GM21576 (cell line): Measurements from ENCODE around the gene GABPB2.

Experiments
- ATAC-seq: cut with Tn5 transposase; IDR thresholded peaks from one replicate; pipeline ENCODE4 v1.9.1; 2021; ENCODE audit warnings: mild to moderate bottlenecking, moderate library complexity; ENCODE audit not compliant: unreplicated experiment

Gene GABPB2

DNA sequence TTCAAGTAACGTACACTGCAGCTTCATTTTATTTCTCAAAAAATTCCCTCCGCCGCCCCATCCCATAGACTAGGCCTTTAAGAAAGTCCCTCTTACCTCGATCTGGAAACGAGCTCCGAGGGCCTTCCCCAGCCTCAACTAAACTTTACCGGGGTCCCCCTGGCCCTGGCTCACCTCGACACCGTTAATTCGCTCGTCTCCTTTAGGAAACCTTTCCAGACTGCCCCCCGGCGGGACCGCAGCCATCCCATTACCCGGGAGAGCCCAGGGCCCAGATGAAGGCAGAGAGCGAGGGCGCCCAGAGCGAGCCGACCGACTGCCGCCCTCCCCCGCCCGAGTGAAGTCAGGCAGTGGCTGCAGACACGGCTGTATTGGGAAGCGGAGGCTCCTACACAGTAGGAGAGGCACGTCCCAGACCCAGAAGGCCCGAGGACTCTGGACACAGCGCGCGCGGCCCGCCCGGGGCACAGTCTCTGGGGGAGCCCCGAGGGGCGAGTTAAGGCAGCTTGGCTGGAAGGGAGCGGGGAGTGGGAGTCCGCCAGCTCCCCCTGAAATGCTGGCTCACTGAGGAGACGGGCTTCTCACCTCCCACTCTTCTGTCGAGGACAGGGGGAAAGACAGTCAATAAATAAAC, 61.3 kb downstream of the GABPB2 start:
- no peak for ATAC-seq

DNA sequence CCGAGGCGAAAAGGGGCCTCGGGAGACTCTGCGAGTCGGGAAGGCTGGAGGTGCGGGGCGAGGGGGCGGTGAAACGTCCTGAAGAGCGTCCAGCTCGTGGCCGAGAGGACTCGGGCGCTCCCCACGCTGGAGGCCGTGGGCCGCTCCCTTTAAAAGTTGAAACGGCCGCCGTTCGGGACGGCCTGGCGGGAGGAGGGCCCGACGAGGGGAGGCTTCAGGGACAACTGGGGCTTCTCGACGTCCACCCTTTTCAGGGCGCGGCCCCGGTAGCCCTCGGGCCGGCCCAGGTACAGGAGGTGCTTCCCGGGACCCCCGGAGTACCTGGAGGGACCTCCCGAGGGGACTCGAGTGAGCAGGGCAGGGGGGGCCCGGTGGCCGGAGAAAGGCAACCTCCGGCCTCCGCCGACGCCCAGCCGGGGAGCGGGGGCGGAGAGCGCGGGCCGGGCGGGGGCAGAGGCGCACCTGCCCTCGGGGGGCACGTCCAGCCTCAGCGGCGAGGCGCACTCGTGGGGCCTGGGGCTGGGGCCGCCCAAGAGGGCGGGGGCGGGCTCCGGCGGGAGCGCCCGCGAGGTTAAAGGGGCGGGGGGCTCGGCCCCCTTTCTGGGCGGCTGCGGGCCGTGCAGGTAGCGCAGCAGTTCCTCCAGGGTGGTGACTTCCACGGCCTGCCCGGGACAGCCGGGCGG, 61.9 kb downstream of the GABPB2 start:
- ATAC-seq, result no peak

DNA sequence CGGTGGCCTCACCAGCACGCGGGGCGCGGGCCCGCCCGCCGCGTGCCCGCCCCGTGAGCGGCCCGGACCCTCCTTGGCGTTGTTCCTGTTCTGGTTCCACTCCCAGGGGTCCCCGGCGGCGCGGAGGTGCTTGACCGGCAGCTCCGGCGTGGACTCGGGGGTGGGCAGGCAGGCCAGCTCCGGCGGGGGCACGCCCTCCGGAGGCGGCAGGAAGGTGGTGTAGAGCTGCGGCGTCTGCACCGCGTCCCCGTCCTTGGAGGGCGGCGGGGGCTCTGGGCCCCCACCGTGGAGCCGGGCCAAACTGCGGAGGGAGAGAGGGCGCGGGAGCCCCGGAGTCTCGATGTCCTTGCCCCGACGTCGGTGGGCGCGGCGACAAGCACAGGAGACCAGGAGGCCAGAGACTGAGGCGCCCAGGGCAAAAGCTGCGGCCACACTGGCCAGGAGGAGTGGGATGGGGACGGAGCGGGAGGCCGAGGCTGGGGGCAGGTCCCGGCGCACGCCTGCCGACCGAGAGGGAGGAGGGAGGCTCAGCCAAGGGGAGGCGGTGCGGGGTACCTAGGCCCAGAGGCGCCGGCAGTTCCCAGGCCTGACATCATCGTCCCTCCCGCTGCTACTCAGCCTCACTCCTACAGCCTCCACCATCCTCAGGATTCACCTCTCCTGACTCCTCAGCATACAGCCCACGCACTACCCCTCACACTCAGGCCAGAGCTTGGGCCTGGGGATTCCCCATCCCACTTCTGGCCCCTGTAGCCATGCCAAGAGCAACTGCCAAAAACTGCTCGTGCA, 62.7 kb downstream of the GABPB2 start:
- no peak for ATAC-seq

DNA sequence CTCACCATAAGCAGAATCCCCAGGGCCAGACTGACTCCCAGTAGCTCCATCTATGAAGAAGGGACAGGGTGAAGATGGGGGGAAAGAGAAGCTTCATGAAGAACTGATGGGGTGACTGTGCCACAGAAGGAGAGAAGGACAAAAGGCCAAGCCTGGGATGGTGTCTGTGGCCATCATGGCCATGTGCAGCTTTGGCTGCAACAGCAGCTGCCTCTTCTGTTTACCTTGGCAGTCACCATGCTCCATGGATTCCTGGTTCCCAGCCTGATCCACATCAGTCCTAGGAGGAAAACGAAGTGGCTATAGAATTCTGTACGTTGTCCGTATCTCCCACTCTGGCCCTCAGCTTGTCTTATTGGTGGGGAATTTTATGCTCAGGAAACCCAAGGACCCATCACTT, 63.8 kb downstream of the GABPB2 start:
- ATAC-seq, result no peak

DNA sequence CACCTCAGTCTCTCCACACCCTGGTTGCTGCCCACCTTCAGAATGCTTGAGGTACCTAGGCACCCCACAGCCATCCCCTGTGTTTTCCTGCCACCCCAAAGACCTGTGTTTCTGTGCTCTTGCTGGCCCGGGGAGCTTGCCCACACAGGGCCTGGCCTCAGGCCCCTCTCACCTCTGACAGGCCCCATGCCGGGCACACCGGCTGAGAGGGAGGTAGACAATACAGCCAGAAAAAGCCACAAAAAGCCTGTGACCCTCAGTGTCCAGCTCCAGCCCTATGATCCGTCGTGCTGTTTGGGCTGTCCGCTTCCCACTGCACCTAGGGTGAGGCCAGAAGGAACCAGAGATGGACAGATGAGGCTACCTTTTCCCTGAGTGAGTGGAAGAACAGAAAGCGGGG, 64.4 kb downstream of the GABPB2 start:
- ATAC-seq, result no peak

DNA sequence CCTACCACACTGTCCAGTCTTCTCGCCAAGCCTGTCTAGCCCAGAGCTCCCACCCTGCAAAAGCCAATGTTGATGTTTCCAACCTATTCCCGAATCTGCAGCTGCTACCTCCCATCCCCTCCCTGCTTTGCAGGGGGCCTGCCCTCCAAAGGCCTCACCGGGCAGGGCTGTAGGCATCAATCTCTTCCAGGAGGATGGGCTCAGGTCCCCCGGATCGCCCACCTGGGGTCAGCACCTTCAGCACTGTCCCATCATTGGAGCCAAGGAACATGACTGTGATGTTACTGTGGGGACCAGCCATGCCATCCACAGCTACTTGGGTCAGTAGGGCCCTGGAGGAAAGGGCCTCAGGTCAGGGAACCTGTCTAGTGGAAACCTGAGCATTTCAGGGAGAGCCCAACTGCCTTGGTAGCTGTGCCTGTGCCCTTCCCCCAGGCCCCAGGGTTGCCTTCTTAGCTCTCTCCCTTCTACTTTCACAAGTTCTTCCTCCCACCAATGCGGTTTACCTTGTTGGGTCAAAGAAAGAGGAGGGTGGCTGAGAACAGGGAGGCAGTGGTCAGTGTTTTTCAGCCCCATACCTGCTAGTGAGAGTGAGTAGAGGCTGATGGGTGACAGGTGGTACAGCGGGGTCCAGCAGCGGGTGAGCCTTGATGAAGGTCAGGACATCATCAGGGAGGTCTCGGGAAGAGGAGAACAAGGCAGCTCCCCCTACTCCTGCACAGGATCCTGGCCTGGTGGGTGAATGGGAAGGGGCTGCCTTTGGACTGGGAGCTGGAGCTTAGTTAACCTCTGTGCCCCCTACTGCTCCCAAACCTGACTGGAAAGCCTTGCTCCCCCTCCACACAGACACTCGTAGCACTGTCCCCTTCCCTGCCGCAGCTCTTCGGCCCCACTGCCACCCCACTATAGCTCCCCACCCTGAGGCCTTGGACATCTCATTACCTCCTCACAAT, 65.1 kb downstream of the GABPB2 start:
- ATAC-seq, result no peak

DNA sequence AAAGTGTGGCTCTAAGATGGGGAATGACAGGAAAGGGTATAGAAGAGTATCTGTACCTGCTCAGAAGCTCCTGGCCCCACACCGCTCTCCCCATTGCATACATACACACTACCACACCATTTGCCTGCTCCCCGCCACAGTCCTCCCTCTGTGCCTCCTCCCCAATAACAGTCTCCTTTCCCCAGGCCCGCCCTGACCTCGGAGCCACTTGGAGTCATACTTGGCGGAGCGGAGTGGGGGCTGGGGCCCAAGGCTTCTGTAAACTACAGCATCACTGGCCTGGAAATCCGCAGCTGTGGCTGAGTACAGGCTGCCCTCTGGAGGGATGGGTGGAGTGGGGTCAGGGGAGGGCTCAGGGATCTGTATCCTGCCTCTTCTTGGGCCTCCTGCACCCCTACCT, 67.2 kb downstream of the GABPB2 start:
- ATAC-seq, result no peak

DNA sequence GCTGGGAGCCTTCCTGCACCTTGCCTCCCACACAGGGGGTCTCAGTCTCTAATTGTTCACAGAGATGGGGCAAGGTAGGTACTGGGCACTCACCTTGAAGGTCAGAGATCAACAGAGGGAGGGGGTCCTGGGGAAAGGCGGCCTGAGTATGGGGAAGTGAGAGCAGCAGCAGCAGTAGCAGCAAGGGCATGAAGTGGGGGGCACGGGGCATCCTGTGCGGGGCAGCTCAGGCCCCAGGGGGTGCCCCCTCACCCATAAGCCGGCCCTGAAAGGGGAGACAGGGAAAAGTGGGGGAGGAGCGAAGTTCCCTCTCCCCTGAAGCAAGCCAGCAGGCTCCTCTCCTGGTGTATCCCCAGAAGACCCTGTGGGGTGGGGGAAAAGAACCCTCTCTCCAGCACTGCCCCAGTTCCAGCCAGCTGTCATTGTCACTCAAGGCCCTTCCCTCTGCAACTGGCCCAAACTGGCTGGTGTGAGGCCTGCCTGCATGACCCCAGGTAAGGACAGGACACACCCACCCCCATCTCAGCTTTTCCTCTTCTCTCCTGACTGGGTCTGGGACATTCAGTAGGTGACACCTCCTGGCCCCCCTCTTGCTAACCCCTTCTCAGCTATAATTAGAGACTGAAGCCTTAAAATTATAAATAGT, 72.0 kb downstream of the GABPB2 start:
- no peak for ATAC-seq

DNA sequence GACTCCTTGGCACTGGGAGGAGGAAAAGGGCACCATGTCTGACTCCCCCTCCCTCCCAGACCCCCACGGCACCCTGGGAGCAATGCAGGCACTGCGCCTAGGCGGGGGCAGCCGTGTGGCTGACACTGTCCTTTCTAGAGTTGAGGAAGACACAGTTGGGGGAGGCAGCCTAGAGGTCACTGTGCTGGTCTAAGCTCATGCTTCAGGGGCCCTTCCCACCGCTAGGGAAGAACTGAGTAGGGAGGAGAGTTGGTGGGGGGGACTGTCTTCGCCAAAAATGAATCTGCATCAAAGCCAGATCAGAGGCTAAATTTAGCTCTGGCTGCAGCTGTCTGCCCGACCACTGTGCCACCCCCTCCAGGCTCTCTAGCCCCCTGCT, 72.5 kb downstream of the GABPB2 start:
- no peak for ATAC-seq

DNA sequence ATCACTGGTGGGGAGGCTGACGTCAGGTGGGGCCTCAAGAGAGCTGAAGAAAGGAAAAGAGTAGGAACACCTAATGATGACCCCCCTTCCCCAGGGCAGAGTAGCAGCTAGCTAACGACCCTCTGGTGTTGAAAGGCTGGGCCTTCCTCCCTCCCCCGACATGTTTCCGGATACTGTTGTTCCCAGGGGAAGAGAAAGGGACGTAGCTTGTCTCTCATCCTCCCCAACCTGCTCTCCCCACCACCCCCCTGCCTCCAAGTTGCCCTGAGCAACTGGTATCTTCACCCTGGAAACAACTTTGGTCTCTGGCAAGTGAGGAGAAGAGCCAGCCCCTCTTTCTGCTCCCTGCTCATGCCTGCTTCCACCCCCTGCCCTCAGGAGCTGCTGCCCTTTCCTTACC, 73.4 kb downstream of the GABPB2 start:
- no peak for ATAC-seq

DNA sequence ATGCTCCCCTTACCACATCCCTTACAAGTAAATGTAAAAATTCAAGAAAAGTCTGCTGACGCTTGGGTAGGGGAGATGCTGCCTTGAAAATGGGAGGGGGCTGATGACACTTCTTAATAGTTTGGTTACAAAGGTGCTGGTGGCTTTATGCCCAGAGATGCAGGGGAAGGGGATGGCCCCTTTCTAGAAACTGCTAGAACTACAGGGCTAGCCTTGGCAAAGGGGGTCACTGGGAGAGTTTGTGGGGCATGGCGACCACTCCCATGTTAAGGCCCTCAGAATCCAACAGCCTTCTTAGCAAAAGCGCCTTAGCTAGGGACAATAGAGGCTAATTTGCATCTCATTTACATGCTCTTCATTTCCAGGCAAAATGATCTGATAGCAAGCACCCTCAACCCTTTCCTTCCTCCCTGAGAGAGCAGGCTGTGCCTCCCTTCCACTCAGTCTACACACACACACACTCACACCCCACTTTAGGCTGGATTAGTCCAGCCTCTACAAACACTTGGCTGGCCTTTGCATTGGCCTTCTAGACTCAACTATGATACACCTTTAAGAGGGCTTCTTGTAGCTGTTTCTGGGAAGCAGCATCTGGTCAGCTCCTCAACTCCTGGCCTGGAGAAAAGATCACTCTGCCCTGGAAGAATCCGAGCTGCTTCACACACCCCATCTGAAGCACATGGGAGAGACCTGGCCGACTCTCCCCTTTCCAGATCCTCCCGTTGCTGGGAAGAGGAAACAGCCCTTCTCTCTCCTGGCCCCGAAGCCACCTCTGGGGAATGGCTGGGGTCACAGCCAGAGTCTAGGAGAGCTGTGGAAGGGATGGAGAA, 74.1 kb downstream of the GABPB2 start:
- no peak for ATAC-seq

DNA sequence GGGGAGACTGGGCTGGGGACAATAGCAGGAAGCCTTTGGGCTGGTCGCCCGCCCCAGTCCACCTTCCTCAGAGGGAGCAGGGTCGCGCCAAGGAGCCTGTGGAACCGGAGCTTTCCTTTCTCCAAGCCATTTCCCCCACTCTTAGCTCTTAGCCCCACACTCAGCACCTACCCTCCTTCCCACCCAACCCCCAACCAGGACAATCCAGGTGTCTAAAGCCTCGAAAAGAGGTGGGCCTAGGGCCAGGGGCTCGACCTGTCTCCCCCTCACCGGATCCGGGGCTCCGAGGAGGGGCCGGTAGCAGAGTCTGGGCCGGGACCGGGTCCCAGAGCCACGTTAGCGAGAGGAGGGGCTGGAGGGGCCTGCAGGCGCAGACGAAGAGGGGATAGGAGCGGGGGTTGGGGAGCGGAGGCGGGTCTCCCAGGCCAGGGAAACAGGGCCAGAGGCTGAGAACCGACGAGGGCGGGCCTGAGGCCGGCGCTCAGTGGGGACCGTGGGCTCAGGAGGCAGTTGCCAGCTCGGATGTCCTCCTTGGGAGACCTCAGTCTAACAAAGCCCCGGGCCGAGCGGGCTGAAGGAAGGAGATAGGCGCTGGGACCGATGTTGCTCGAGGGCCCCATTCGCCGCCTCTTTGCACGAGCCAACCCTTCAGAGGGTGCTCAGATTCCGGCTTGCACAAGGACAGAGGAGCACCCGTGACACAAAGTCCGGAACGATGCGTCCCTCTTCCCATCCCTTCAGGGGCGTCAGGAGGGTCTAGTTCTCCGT, 74.9 kb downstream of the GABPB2 start:
- no peak for ATAC-seq

DNA sequence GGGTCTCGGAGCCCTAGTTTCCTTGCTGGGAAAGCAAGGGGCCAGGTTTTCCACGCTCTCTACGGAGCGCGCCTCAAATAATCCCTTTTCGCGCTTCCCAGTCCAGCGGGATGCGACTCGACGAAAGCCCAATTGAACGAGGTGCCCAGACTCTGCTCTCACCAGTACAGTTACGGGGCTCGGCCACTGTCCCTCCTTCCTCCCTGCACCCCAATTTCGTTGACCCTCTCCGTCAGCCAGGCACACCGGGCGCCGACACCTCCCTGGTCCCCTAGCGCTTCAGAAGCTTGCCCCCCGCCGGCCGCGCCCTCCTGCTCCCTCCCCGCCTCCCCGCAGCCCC, 75.5 kb downstream of the GABPB2 start:
- ATAC-seq, result peak; percentile 7

DNA sequence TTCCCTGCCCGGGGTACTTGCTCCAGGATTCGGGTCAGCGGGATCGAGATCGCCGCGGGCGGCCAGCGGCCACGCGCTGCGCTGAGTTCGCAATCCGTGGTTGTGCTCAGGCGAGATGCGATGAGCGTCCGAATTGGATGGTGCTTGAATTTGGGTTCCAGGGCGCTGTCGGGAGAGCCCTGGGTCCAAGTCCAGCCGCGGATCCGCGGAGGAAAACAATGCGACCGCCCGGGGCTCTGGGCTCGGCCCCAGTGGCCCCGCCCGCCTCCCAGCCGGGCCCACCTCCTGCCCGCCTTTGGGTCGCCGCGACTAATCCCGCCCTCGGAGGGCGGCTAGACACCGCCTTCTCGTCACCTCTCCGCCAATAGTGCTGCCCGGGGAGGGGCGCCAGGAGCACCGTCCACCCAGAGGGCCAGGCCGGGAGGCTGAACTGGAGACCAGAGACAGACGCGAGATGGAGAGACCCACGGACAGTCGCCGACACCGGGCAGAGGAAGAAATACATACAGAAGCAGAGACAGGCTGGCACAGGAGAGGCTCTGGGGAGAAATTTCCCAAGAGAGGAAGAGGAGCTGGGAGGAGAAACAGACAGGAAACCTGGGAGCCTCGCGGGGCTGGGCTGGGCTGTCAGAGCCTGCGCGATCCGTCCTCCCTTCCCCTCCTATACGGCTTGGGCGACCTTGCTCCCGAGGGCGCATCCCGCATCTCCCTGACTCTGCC, 76.0 kb downstream of the GABPB2 start, which contains the start of gene SEMA6C:
Gene SEMA6C, minus strand, starts transcription at position 220 of the 720 bp plus-strand sequence. CDS start 4,010 bp downstream, outside the sequence.
- peak; percentile 98 for ATAC-seq

DNA sequence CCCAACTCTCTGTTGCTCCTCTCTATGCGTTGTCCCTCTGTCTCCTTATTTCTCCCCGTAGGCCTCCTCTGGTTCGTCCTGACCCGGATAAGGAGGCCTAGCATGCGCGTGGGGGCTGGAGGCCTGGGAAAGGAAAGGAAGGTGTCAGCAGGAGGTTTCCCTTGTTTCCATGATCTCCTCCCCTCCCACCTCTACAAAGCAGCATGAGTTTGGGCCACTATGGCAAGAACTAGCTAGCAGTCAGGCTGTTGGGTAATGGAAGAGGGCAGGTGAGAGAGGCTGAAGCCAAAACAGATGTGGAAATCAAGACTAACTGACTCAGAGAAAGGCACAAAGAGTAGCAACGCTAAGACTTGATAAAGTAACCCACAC, 76.6 kb downstream of the GABPB2 start:
- ATAC-seq, result no peak

DNA sequence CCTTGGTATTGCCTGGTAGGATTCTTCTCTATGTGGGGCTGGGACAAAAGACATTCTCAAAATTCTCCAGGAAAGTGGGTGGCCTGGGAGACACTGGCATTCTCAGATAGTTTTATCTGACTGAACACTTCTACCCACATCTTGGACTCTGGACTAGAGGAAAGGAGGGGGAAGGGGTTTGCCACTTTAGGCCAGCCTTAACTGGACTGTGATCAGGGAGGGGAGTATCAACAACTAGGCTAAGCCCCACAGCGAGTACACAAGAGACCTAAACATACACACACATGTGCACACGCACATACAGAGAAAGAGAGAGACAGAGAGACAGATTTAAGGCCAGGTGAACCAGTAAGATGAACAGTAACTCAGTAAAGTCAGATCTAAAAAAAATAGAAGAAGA, 77.1 kb downstream of the GABPB2 start:
- ATAC-seq, result no peak

DNA sequence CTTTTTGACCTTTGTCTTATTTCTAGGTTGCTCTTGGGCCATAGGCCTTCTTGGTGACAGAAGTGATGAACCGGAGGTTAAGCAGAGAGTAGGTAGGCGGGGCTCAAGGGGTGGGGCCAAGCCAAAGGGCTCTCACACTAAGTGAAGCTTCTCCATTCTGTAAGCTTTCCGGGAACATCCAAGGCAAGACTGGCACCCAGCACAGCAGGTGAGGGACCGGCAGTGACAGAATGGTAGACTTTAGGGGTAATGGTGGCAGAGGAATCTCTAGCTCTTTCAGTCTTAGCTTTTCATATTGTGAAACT, 85.9 kb downstream of the GABPB2 start, which contains the start of gene TNFAIP8L2:
Gene TNFAIP8L2, plus strand, starts transcription at position 135 of the 305 bp plus-strand sequence. CDS start 2,049 bp downstream, outside the sequence.
- ATAC-seq, result peak; percentile 73

DNA sequence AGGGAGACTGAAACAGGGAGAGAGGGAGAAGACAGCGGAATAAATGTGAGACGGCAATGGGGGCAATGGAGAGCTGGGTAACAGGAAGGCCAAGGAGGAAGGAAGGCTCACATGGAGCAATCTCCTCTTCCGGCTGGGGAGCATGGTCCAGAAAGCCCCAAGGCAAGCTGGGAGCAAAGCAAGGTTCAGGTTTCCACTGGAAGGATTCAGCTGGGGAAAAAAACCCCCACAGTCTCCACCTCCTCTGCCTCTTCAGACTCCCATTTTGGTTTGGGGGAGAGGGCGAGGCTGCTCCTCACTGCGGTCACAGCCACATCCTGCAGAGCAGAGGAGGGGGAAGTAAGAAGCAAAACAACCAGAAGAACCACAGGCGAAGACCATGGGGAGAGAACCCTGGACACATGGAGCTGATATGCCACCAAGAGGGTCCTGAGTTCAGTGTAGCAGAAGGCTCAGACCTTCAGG, 86.5 kb downstream of the GABPB2 start:
- no peak for ATAC-seq
